ENCODE data around the gene VWA5B2.

DNA sequence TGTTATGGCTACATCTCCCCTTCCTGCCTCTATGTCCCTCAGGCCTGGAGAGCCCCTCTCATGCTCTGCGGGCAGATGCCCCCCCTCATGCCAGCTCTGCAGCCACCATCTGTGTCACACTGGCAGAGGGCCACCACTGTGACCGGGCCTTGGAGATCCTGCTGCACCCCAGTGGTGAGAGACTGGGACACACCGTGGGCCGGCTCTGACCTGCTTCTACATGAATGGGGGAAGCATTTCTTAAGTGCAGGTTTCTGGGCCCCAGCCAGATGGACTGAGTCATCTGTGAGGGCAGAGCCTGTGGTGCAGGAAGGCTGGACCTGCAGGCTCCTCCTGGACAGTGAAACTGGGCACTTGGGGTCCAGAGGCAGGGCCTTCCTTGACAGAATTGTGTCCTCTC is 4.8 kb downstream of the VWA5B2 start:
- no peak for TF ChIP-seq POLR2AphosphoS5 (IDR thresholded peaks at IDR 0.05)
- no peak for TF ChIP-seq CTCF (IDR thresholded peaks at IDR 0.05)
